ENCODE results near the gene PTGIR.
A peak's percentile ranks its signal among the peaks of the same experiment; 100 is the strongest.

The PTGIR gene

GRCh38 chr19:46637224-46637623 is 12.3 kb upstream of the PTGIR start:
- TF ChIP-seq CTCF (IDR thresholded peaks at IDR 0.05; ENCODE audit: low read depth, low read length) = no peak
- H3K4me3 ChIP-seq (replicated peaks in 1 of 2; ENCODE audit: low read depth in 2 of 2, low read length in 2 of 2) = no peak overlapping the region
- DNase-seq (ENCODE audit: low read depth in 2 of 2) = no peak

- no peak for DNase-seq (ENCODE audit: low read depth in 2 of 2)
- no peak within 1 kb of the TSS for H3K4me3 ChIP-seq (replicated peaks in 1 of 2; ENCODE audit: low read depth in 2 of 2, low read length in 2 of 2)
Observed at GRCh38 chr19:46635920-46636761, 11.3 kb upstream of the PTGIR start, which contains the start of gene GNG8. Gene GNG8 (minus strand): TSS chr19:46636202. CDS start chr19:46634682, 1,520 bp downstream.

GRCh38 chr19:46634656-46635218 is 9.8 kb upstream of the PTGIR start:
- TF ChIP-seq CTCF (IDR thresholded peaks at IDR 0.05; ENCODE audit: low read depth, low read length) = no peak
- peak overlapping the region; percentile 18 to 23 for H3K4me3 ChIP-seq (replicated peaks in 1 of 2; ENCODE audit: low read depth in 2 of 2, low read length in 2 of 2)
- DNase-seq (ENCODE audit: low read depth in 2 of 2) = no peak

More at GRCh38 chr19:46635920-46636761, 11.3 kb upstream of the PTGIR start, which contains the start of gene GNG8:
- TF ChIP-seq CTCF (IDR thresholded peaks at IDR 0.05; ENCODE audit: low read depth, low read length) = no peak

GRCh38 chr19:46634045-46634655 is 9.3 kb upstream of the PTGIR start:
- no peak for TF ChIP-seq CTCF (IDR thresholded peaks at IDR 0.05; ENCODE audit: low read depth, low read length)
- H3K4me3 ChIP-seq (replicated peaks in 1 of 2; ENCODE audit: low read depth in 2 of 2, low read length in 2 of 2) = peak overlapping the region; percentile 23 to 36
- DNase-seq (ENCODE audit: low read depth in 2 of 2) = peak; percentile 80 to 86

- TF ChIP-seq CTCF (IDR thresholded peaks at IDR 0.05; ENCODE audit: low read depth, low read length) = no peak
- no peak for DNase-seq (ENCODE audit: low read depth in 2 of 2)
- H3K4me3 ChIP-seq (replicated peaks in 1 of 2; ENCODE audit: low read depth in 2 of 2, low read length in 2 of 2) = no peak overlapping the region
Observed at GRCh38 chr19:46633130-46633529, 8.2 kb upstream of the PTGIR start.

- no peak for TF ChIP-seq CTCF (IDR thresholded peaks at IDR 0.05; ENCODE audit: low read depth, low read length)
- DNase-seq (ENCODE audit: low read depth in 2 of 2) = peak; percentile 55 to 65
- no peak overlapping the region for H3K4me3 ChIP-seq (replicated peaks in 1 of 2; ENCODE audit: low read depth in 2 of 2, low read length in 2 of 2)
Observed at GRCh38 chr19:46631481-46631880, 6.6 kb upstream of the PTGIR start.
